Measurements from ENCODE around the gene FADS3. TPM values are rescaled to one million over a fixed set of nuclear protein-coding genes. Genes with fewer than 3 reads are reported as not detected.

Gene FADS3
- total RNA-seq, 4 donors from 2014 or later: 19.5 to 96.9 (median 31.6) TPM

- no peak for DNase-seq
- in situ Hi-C loops (cut with MboI; ENCODE audit: low pct_ligation_motif_present in 1 of 4, low pct_unique_long_range_greater_than_20kb in 1 of 4, low sequenced_read_pairs in 3 of 4) (no loop called here), intact Hi-C loops (cut with DNase I; ENCODE audit: low total_unique reads) (no loop called here)
- H3K36me3 ChIP-seq: no peaks in the 10 kb centered on the region
- peaks cover 0 to 14% (median 4%) of the 10 kb centered on the region in 4 donors for H3K4me1 ChIP-seq
- H3K9me3 ChIP-seq: no peaks in the 10 kb centered on the region
- 91% methylated on average over 3 to 5 of the region's 5 CpGs for WGBS, 2 donors (ENCODE audit: low coverage in 1 of 2)
- H3K4me3 ChIP-seq: no peak overlapping the region
- H3K27me3 ChIP-seq: no peaks in the 10 kb centered on the region
- TF ChIP-seq EP300 (IDR thresholded peaks at IDR 0.05; ENCODE audit: low read depth) (no peak), CTCF (IDR thresholded peaks at IDR 0.05) (no peak), POLR2AphosphoS5 (IDR thresholded peaks at IDR 0.05) (no peak), POLR2A (IDR thresholded peaks at IDR 0.05) (no peak)
- no peak overlapping the region for H3K27ac ChIP-seq
Measured at GRCh38 chr11:61838501-61838900, 52.8 kb downstream of the FADS3 start.

- no peak for TF ChIP-seq EP300 (IDR thresholded peaks at IDR 0.05; ENCODE audit: low read depth)
- no peak for TF ChIP-seq CTCF (IDR thresholded peaks at IDR 0.05)
- in situ Hi-C loops (cut with MboI; ENCODE audit: low pct_ligation_motif_present in 1 of 4, low pct_unique_long_range_greater_than_20kb in 1 of 4, low sequenced_read_pairs in 3 of 4) (no loop called here), intact Hi-C loops (cut with DNase I; ENCODE audit: low total_unique reads) (no loop called here)
- WGBS, 2 donors (ENCODE audit: low coverage in 1 of 2): 86 to 100% methylated on average over 1 to 15 of the region's 15 CpGs
- no peaks in the 10 kb centered on the region for H3K27me3 ChIP-seq
- H3K36me3 ChIP-seq: no peaks in the 10 kb centered on the region
- no peak for DNase-seq
- H3K4me3 ChIP-seq: no peak overlapping the region
- H3K9me3 ChIP-seq: no peaks in the 10 kb centered on the region
- H3K4me1 ChIP-seq: peaks cover 0 to 14% (median 4%) of the 10 kb centered on the region in 4 donors
- no peak overlapping the region for H3K27ac ChIP-seq
Measured at GRCh38 chr11:61837411-61838005, 53.8 kb downstream of the FADS3 start.

DNA sequence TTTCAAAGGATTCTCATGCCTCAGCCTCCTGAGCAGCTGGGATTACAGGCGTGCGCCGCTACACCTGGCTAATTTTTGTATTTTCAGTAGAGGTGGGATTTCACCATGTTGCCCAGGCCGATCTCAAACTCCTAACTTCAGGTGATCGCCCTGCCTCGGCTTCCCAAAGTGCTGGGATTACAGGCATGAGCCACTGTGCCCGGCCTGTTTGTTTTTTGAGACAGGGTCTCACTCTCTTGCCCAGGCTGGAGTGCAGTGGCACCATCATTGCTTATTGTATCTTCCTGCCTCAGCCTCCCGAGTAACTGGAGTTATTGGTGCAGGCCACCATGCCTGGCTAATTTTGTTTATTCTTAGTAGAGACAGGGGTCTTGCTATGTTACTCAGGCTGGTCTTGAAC, 55.2 kb downstream of the FADS3 start:
- Histone ChIP-seq H3K27me3 (no peaks in the 10 kb centered on the region), H3K4me3 (no peak overlapping the region), H3K4me1 (peaks cover 0 to 22% (median 5%) of the 10 kb centered on the region in 4 donors), H3K9me3 (no peaks in the 10 kb centered on the region), H3K36me3 (no peaks in the 10 kb centered on the region), H3K27ac (peak overlapping the region in 1 of 4 donors; percentile 66)
- in situ Hi-C loops (cut with MboI; ENCODE audit: low pct_ligation_motif_present in 1 of 4, low pct_unique_long_range_greater_than_20kb in 1 of 4, low sequenced_read_pairs in 3 of 4) (no loop called here), intact Hi-C loops (cut with DNase I; ENCODE audit: low total_unique reads) (no loop called here)
- no peak for DNase-seq
- TF ChIP-seq CTCF (IDR thresholded peaks at IDR 0.05) (no peak), POLR2AphosphoS5 (IDR thresholded peaks at IDR 0.05) (no peak), POLR2A (IDR thresholded peaks at IDR 0.05) (no peak), EP300 (IDR thresholded peaks at IDR 0.05; ENCODE audit: low read depth) (no peak)
- 97% methylated on average over 8 of the region's 8 CpGs; no CpG with 5 or more reads in 1 of the 2 donors for WGBS, 2 donors (ENCODE audit: low coverage in 1 of 2)

DNA sequence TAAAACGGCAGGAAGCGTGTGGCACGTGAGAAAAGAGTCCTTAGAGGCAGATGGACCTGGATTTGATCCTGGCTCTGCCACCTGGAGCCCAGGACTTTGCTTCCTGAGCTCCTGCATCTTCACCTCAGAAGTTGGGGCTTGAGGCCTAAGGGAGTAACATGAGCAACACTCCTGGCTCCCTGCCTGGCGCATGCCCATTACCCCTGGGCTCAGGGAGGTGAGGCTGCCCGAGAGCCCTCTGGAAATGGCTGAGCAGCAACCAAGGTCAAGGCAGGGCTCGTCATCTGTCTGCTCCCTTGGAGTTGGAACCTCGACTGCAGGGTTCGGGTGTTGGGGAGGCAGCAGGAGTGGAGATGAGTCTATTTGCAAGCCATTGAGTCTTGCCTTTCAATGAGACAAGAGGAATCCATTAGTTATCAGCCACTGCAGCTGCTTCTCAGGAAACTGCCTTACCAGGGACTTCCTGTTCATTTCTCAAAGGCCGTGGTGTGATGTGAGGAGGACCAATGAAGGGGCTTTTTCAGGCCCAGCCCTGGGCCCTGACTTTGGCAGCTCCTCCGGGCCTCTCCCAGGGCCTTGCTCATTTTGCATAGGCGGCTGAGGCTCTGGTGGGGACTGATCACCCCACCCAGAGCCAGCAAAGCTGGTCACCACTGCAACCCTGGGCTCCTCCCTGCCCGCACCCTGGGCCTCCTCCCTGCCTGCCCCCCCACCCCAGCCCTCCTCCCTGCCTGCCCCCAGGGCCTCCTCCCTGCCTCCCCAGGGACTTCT, 56.9 kb downstream of the FADS3 start:
- peaks cover 8% of the 10 kb centered on the region for H3K27me3 ChIP-seq
- no peak for DNase-seq
- H3K4me3 ChIP-seq: no peak overlapping the region
- no peaks in the 10 kb centered on the region for H3K36me3 ChIP-seq
- WGBS, 2 donors (ENCODE audit: low coverage in 1 of 2): 58 to 60% methylated on average over 2 to 10 of the region's 12 CpGs
- no peaks in the 10 kb centered on the region for H3K9me3 ChIP-seq
- intact Hi-C loops (cut with DNase I; ENCODE audit: low total_unique reads): no loop called here
- H3K27ac ChIP-seq: peak overlapping the region; percentile 38 to 66 (median 54)
- H3K4me1 ChIP-seq: peaks cover 3 to 39% (median 11%) of the 10 kb centered on the region in 4 donors
- in situ Hi-C loops (cut with MboI; ENCODE audit: low pct_ligation_motif_present in 1 of 4, low pct_unique_long_range_greater_than_20kb in 1 of 4, low sequenced_read_pairs in 3 of 4): no loop called here
- no peak for TF ChIP-seq POLR2AphosphoS5 (IDR thresholded peaks at IDR 0.05)
- no peak for TF ChIP-seq CTCF (IDR thresholded peaks at IDR 0.05)
- TF ChIP-seq POLR2A (IDR thresholded peaks at IDR 0.05): no peak
- TF ChIP-seq EP300 (IDR thresholded peaks at IDR 0.05; ENCODE audit: low read depth): no peak
